Mucosa of descending colon (tissue), 3 donors: ENCODE results near the gene TBC1D22B. TPM values are rescaled to one million over a fixed set of nuclear protein-coding genes. Genes with fewer than 3 reads are reported as not detected.

Source experiments
- ATAC-seq: fragments of 200-7000 bp; cut with Tn5 transposase; one replicate; pipeline ENCODE4 v1.9.1; 2020; ENCODE audit warnings: mild to moderate bottlenecking, moderate library complexity
- DNase-seq, 3 donors: peaks; one replicate each; pipeline ENCODE4 v3.0.0-alpha.2; 2020
- H3K36me3 ChIP-seq: fragments of 200-600 bp; one replicate; pipeline ENCODE4 v1.8.0; 2021; ENCODE audit warnings: low read depth, mild to moderate bottlenecking
- H3K4me1 ChIP-seq: fragments of 200-600 bp; one replicate; pipeline ENCODE4 v1.8.0; 2021; ENCODE audit warnings: low read depth, mild to moderate bottlenecking
- H3K4me3 ChIP-seq: fragments of 200-600 bp; one replicate; pipeline ENCODE4 v1.8.0; 2021; ENCODE audit warnings: mild to moderate bottlenecking
- H3K9me3 ChIP-seq: fragments of 200-600 bp; one replicate; pipeline ENCODE4 v1.8.0; 2021; ENCODE audit warnings: mild to moderate bottlenecking
- CTCF ChIP-seq: fragments of 200-600 bp; IDR thresholded peaks from one replicate; pipeline ENCODE4 v1.8.0; 2022; ENCODE audit warnings: antibody characterized with exemption, mild to moderate bottlenecking
- intact Hi-C, 2 donors: fragments of 100-400 bp; cut with DNase I in 1 of 2; cut with micrococcal nuclease in 1 of 2; formaldehyde crosslinking; loops; one replicate each; pipeline versions ENCODE4 v1.11.0 to v1.11.1; 2022; cut with DNase I, micrococcal nuclease
- total RNA-seq, 3 donors: library from RNA; stranded (reverse); fragmentation: NEBNext Ultra II Directional in 2 of 3; extraction: Animal tissue kit (Norgen Biotek cat#: 25700) in 2 of 3; gene quantifications; one replicate each; pipeline versions ENCODE4 v1.2.1 to v1.2.4, GENCODE V29; 2021 to 2023
- donor health status: DM: no; HTN: no; CAD: no; lungs with moderate emphysema.
- donor health status: DM: no; HTN: no; CAD: no.
- donor health status: DM: no; HTN: yes; CAD: no.

The TBC1D22B gene
- total RNA-seq, 3 donors from 2014 or later: 12.9 to 15.5 (median 14.8) TPM

GRCh38 chr6:37357860-37358259 is 100.3 kb downstream of the TBC1D22B start:
- H3K36me3 ChIP-seq: no peaks in the 10 kb centered on the region
- H3K4me1 ChIP-seq: peaks cover 5% of the 10 kb centered on the region
- intact Hi-C loops: no loop called here
- no peaks in the 10 kb centered on the region for H3K9me3 ChIP-seq
- no peak overlapping the region for H3K4me3 ChIP-seq
- DNase-seq (no peak), ATAC-seq (no peak)
- no peak for TF ChIP-seq CTCF

- Histone ChIP-seq H3K9me3 (no peaks in the 10 kb centered on the region), H3K4me3 (no peak overlapping the region), H3K4me1 (peaks cover 5% of the 10 kb centered on the region), H3K36me3 (no peaks in the 10 kb centered on the region)
- intact Hi-C loops: no loop called here
- DNase-seq: no peak
- no peak for ATAC-seq
- no peak for TF ChIP-seq CTCF
Measured at GRCh38 chr6:37359039-37359438, 101.5 kb downstream of the TBC1D22B start.

- Histone ChIP-seq H3K4me3 (no peak overlapping the region), H3K36me3 (no peaks in the 10 kb centered on the region), H3K9me3 (no peaks in the 10 kb centered on the region), H3K4me1 (no peaks in the 10 kb centered on the region)
- ATAC-seq: no peak
- TF ChIP-seq CTCF: no peak
- no peak for DNase-seq
- intact Hi-C loops: no loop called here
Measured at GRCh38 chr6:37362101-37362828, 104.7 kb downstream of the TBC1D22B start.

- H3K4me3 ChIP-seq: no peak overlapping the region
- TF ChIP-seq CTCF: no peak
- no peak for DNase-seq
- intact Hi-C loops: no loop called here
- H3K4me1 ChIP-seq: no peaks in the 10 kb centered on the region
- no peaks in the 10 kb centered on the region for H3K9me3 ChIP-seq
- no peak for ATAC-seq
- H3K36me3 ChIP-seq: no peaks in the 10 kb centered on the region
Measured at GRCh38 chr6:37365791-37366190, 108.2 kb downstream of the TBC1D22B start.

- intact Hi-C loops: no loop called here
- no peak for DNase-seq
- no peak for ATAC-seq
- Histone ChIP-seq H3K9me3 (no peaks in the 10 kb centered on the region), H3K4me1 (no peaks in the 10 kb centered on the region), H3K36me3 (no peaks in the 10 kb centered on the region), H3K4me3 (no peak overlapping the region)
- no peak for TF ChIP-seq CTCF
Measured at GRCh38 chr6:37366910-37367309, 109.3 kb downstream of the TBC1D22B start.

- no peaks in the 10 kb centered on the region for H3K36me3 ChIP-seq
- H3K4me3 ChIP-seq: no peak overlapping the region
- H3K4me1 ChIP-seq: no peaks in the 10 kb centered on the region
- no peaks in the 10 kb centered on the region for H3K9me3 ChIP-seq
- intact Hi-C loops: no loop called here
- no peak for DNase-seq
- no peak for TF ChIP-seq CTCF
- no peak for ATAC-seq
Measured at GRCh38 chr6:37368961-37369320, 111.4 kb downstream of the TBC1D22B start.
